ENCODE measurements around the gene SLC39A11.

SLC39A11 gene

GRCh38 chr17:73039282-73039681 lies 53.2 kb downstream of the SLC39A11 start:
- DNase-seq, result no peak

GRCh38 chr17:73031472-73031871 lies 61.0 kb downstream of the SLC39A11 start:
- DNase-seq, result no peak

- no peak for DNase-seq
These were observed 61.5 kb downstream of the SLC39A11 start for GRCh38 chr17:73030995-73031394.

- no peak for DNase-seq
These were observed 62.0 kb downstream of the SLC39A11 start for GRCh38 chr17:73030501-73030921.

- no peak for DNase-seq
These were observed 62.5 kb downstream of the SLC39A11 start for GRCh38 chr17:73029991-73030390.

- DNase-seq, result no peak
These were observed 63.5 kb downstream of the SLC39A11 start for GRCh38 chr17:73029021-73029420.

GRCh38 chr17:73028299-73028755 lies 64.2 kb downstream of the SLC39A11 start:
- DNase-seq, result no peak

- DNase-seq, result no peak
These were observed 65.3 kb downstream of the SLC39A11 start for GRCh38 chr17:73027130-73027741.

- DNase-seq, result no peak
These were observed 67.4 kb downstream of the SLC39A11 start for GRCh38 chr17:73025041-73025560.

- no peak for DNase-seq
These were observed 68.7 kb downstream of the SLC39A11 start for GRCh38 chr17:73023759-73024158.

- DNase-seq, result no peak
These were observed 69.8 kb downstream of the SLC39A11 start for GRCh38 chr17:73022694-73023093.

- DNase-seq, result no peak
These were observed 70.7 kb downstream of the SLC39A11 start for GRCh38 chr17:73021771-73022170.

- no peak for DNase-seq
These were observed 72.4 kb downstream of the SLC39A11 start for GRCh38 chr17:73020110-73020509.

- DNase-seq, result no peak
These were observed 73.9 kb downstream of the SLC39A11 start for GRCh38 chr17:73018599-73018998.

GRCh38 chr17:73017658-73018057 lies 74.8 kb downstream of the SLC39A11 start:
- no peak for DNase-seq

GRCh38 chr17:73015722-73016276 lies 76.7 kb downstream of the SLC39A11 start:
- no peak for DNase-seq

- no peak for DNase-seq
These were observed 78.4 kb downstream of the SLC39A11 start for GRCh38 chr17:73013816-73014663.

- DNase-seq, result no peak
These were observed 79.2 kb downstream of the SLC39A11 start for GRCh38 chr17:73013301-73013700.

GRCh38 chr17:73011016-73011486 lies 81.4 kb downstream of the SLC39A11 start:
- no peak for DNase-seq

- DNase-seq, result no peak
These were observed 82.1 kb downstream of the SLC39A11 start for GRCh38 chr17:73010414-73010813.

- DNase-seq, result no peak
These were observed 85.1 kb downstream of the SLC39A11 start for GRCh38 chr17:73007407-73007806.

- DNase-seq, result no peak
These were observed 87.1 kb downstream of the SLC39A11 start for GRCh38 chr17:73005360-73005759.

GRCh38 chr17:73003487-73003886 lies 89.0 kb downstream of the SLC39A11 start:
- no peak for DNase-seq

- DNase-seq, result no peak
These were observed 91.7 kb downstream of the SLC39A11 start for GRCh38 chr17:73000832-73001231.
